ENCODE data around the gene PRKN. TPM values are rescaled to one million over a fixed set of nuclear protein-coding genes. Genes with fewer than 3 reads are reported as not detected.

Gene PRKN
- total and polyA plus RNA-seq, 2 donors (not counting 3 experiments of a cell fraction or from before 2014, with no cell fraction given) = 0.06 TPM; not detected in 1

- Histone ChIP-seq H3K9me1 (replicated peaks; ENCODE audit: control insufficient read depth, extremely low read depth, insufficient read depth, low read length) (no peaks in the 10 kb centered on the region), H3K9me3 (replicated peaks; ENCODE audit: control insufficient read depth, insufficient read depth, low read length) (no peaks in the 10 kb centered on the region), H3K9ac (replicated peaks; ENCODE audit: extremely low read depth, insufficient read depth, low read length) (no peak overlapping the region), H4K20me1 (replicated peaks; ENCODE audit: control insufficient read depth, extremely low read depth, insufficient read depth, low read length) (no peaks in the 10 kb centered on the region), H3K4me1 (ENCODE audit: control insufficient read depth, extremely low read depth, insufficient read depth, low read length) (no peaks in the 10 kb centered on the region), H3K4me3 (replicated peaks in 1 of 3; ENCODE audit: insufficient read depth in 1 of 3, low read depth in 1 of 3, low read length in 3 of 3) (no peak overlapping the region), H3K27me3 (ENCODE audit: control insufficient read depth in 2 of 2, insufficient read depth in 2 of 2, low read length in 2 of 2) (no peaks in the 10 kb centered on the region), H3K36me3 (ENCODE audit: control insufficient read depth in 2 of 2, extremely low read depth in 1 of 2, insufficient read depth in 2 of 2, low read length in 2 of 2) (no peaks in the 10 kb centered on the region), H3K79me2 (ENCODE audit: control insufficient read depth, insufficient read depth, low read length) (no peaks in the 10 kb centered on the region), H3K4me2 (ENCODE audit: insufficient read depth, low read length) (no peak overlapping the region), H3K27ac (ENCODE audit: insufficient read depth, low read depth, low read length) (no peak overlapping the region), H2AFZ (ENCODE audit: low read depth, low read length) (no peak overlapping the region)
- no peak for TF ChIP-seq POLR2AphosphoS5 (IDR thresholded peaks at IDR 0.05; ENCODE audit: insufficient read depth, low read depth, low read length)
- TF ChIP-seq GATA2 (IDR thresholded peaks at IDR 0.05; ENCODE audit: insufficient read depth, insufficient read length, low read depth, low read length) = no peak
- no peak for TF ChIP-seq JUN (IDR thresholded peaks at IDR 0.05; ENCODE audit: borderline replicate concordance, insufficient read depth, insufficient read length, low read depth)
- no peak for TF ChIP-seq POLR2A (IDR thresholded peaks at IDR 0.05; ENCODE audit: low read depth, low read length)
- TF ChIP-seq FOS (IDR thresholded peaks at IDR 0.05; ENCODE audit: borderline replicate concordance, insufficient read depth, low read length) = no peak
- TF ChIP-seq MAX (IDR thresholded peaks at IDR 0.05; ENCODE audit: insufficient read depth, insufficient read length) = no peak
- ChIA-PET CTCF (no interaction called here), POLR2A (no interaction called here)
- no TSS peak for BruUV-seq (replicated peaks)
- FAIRE-seq (no peak), DNase-seq (ENCODE audit: low read depth, low spot score) (no peak)
- dilution Hi-C loops (cut with MboI; ENCODE audit: extremely low pct_ligation_motif_present, low sequenced_read_pairs) (no loop called here), intact Hi-C loops (cut with micrococcal nuclease) (no loop called here)
These were observed 437.6 kb downstream of the PRKN start for GRCh38 chr6:162289972-162290371.

GRCh38 chr6:162273986-162274385 is 453.6 kb downstream of the PRKN start:
- no peak overlapping the region for H3K4me2 ChIP-seq (ENCODE audit: insufficient read depth, low read length)
- DNase-seq (ENCODE audit: low read depth, low spot score) (no peak), FAIRE-seq (no peak)
- no peaks in the 10 kb centered on the region for H3K4me1 ChIP-seq (ENCODE audit: control insufficient read depth, extremely low read depth, insufficient read depth, low read length)
- no peaks in the 10 kb centered on the region for H3K36me3 ChIP-seq (ENCODE audit: control insufficient read depth in 2 of 2, extremely low read depth in 1 of 2, insufficient read depth in 2 of 2, low read length in 2 of 2)
- ChIA-PET POLR2A (no interaction called here), CTCF (interaction anchor here (1.2 kb wide), 1 partner anchor 856 kb away, joined by 3 read pairs; no protein-coding TSS in a partner anchor)
- no peaks in the 10 kb centered on the region for H3K9me3 ChIP-seq (replicated peaks; ENCODE audit: control insufficient read depth, insufficient read depth, low read length)
- H2AFZ ChIP-seq (ENCODE audit: low read depth, low read length) = no peak overlapping the region
- no TSS peak for BruUV-seq (replicated peaks)
- no peaks in the 10 kb centered on the region for H4K20me1 ChIP-seq (replicated peaks; ENCODE audit: control insufficient read depth, extremely low read depth, insufficient read depth, low read length)
- no peaks in the 10 kb centered on the region for H3K27me3 ChIP-seq (ENCODE audit: control insufficient read depth in 2 of 2, insufficient read depth in 2 of 2, low read length in 2 of 2)
- no peak overlapping the region for H3K9ac ChIP-seq (replicated peaks; ENCODE audit: extremely low read depth, insufficient read depth, low read length)
- no peak overlapping the region for H3K27ac ChIP-seq (ENCODE audit: insufficient read depth, low read depth, low read length)
- no peaks in the 10 kb centered on the region for H3K9me1 ChIP-seq (replicated peaks; ENCODE audit: control insufficient read depth, extremely low read depth, insufficient read depth, low read length)
- H3K79me2 ChIP-seq (ENCODE audit: control insufficient read depth, insufficient read depth, low read length) = no peaks in the 10 kb centered on the region
- dilution Hi-C loops (cut with MboI; ENCODE audit: extremely low pct_ligation_motif_present, low sequenced_read_pairs) = no loop called here
- no peak for TF ChIP-seq POLR2AphosphoS5 (IDR thresholded peaks at IDR 0.05; ENCODE audit: insufficient read depth, low read depth, low read length)
- TF ChIP-seq GATA2 (IDR thresholded peaks at IDR 0.05; ENCODE audit: insufficient read depth, insufficient read length, low read depth, low read length) = no peak
- no peak for TF ChIP-seq FOS (IDR thresholded peaks at IDR 0.05; ENCODE audit: borderline replicate concordance, insufficient read depth, low read length)
- no peak for TF ChIP-seq CTCF (IDR thresholded peaks at IDR 0.05; ENCODE audit: extremely low read depth in 1 of 2, insufficient read depth in 1 of 2, low read depth in 1 of 2, low read length in 2 of 2)
- TF ChIP-seq POLR2A (IDR thresholded peaks at IDR 0.05; ENCODE audit: low read depth, low read length) = no peak
- TF ChIP-seq EZH2 (IDR thresholded peaks at IDR 0.05; ENCODE audit: borderline replicate concordance, low read depth, low read length, severe bottlenecking) = no peak
- TF ChIP-seq JUN (IDR thresholded peaks at IDR 0.05; ENCODE audit: borderline replicate concordance, insufficient read depth, insufficient read length, low read depth) = no peak
- TF ChIP-seq MAX (IDR thresholded peaks at IDR 0.05; ENCODE audit: insufficient read depth, insufficient read length) = no peak
- TF ChIP-seq MYC (IDR thresholded peaks at IDR 0.05; ENCODE audit: low read depth, low read length) = no peak
- intact Hi-C loops (cut with micrococcal nuclease) = no loop called here
- no peak overlapping the region for H3K4me3 ChIP-seq (replicated peaks in 1 of 3; ENCODE audit: insufficient read depth in 1 of 3, low read depth in 1 of 3, low read length in 3 of 3)

All from endothelial cell of umbilical vein (primary cell).